Measurements from ENCODE around the gene CDHR4. TPM values are rescaled to one million over a fixed set of nuclear protein-coding genes. Genes with fewer than 3 reads are reported as not detected.
A peak's percentile ranks its signal among the peaks of the same experiment; 100 is the strongest.

The CDHR4 gene
- total and polyA plus RNA-seq, 9 of the 15 experiments (the other 6 are each of a cell fraction or from before 2014, with no cell fraction given): 0.21 TPM; not detected in 8

- TF ChIP-seq ZNF696 (CRISPR knock-in tag; conservative IDR thresholded peaks at IDR 0.05) (no peak), ZNF699 (CRISPR knock-in tag; IDR thresholded peaks at IDR 0.05; ENCODE audit: insufficient replicate concordance) (no peak), ZBTB11 (CRISPR knock-in tag; IDR thresholded peaks at IDR 0.05) (no peak), PBX2 (CRISPR knock-in tag; IDR thresholded peaks at IDR 0.05; ENCODE audit: low read depth) (peak; percentile 33; the same call in 1 of the 2 replicates), PBX2 (tag; conservative IDR thresholded peaks at IDR 0.05; ENCODE audit: low read depth) (peak; percentile 88), ZNF24 (IDR thresholded peaks at IDR 0.05) (no peak), ARID3B (CRISPR knock-in tag; IDR thresholded peaks at IDR 0.05; ENCODE audit: borderline replicate concordance) (no peak), NCOA4 (IDR thresholded peaks at IDR 0.05; ENCODE audit: partially characterized antibody) (no peak), CBX2 (IDR thresholded peaks at IDR 0.05; ENCODE audit: insufficient read depth, low read length, poor library complexity, severe bottlenecking) (no peak), C11orf30 (IDR thresholded peaks at IDR 0.05; ENCODE audit: low read depth) (no peak), TRIM28 (IDR thresholded peaks at IDR 0.05) (no peak), ZNF431 (CRISPR knock-in tag; IDR thresholded peaks at IDR 0.05) (no peak), RAD21 (CRISPR knock-in tag; conservative IDR thresholded peaks at IDR 0.05 in 1 of 2, IDR thresholded peaks at IDR 0.05 in 1 of 2) (no peak), ATF6 (CRISPR knock-in tag; IDR thresholded peaks at IDR 0.05) (no peak), ZNF217 (CRISPR knock-in tag; IDR thresholded peaks at IDR 0.05) (no peak), RBM22 (IDR thresholded peaks at IDR 0.05; ENCODE audit: low read depth, low read length, poor library complexity, severe bottlenecking) (no peak)
These were observed 8.9 kb downstream of the CDHR4 start (continued) for GRCh38 chr3:49790626-49791411.
